C4-2B (cell line): ENCODE data around the gene PLK1.

Experiments used
- ZFX ChIP-seq: fragments of 450-650 bp; IDR thresholded peaks from 2 replicates; pipeline ENCODE4 v1.6.1; 2017
- TF ChIP-seq, protein P1 (sequence below): fragments of 450-650 bp; conservative IDR thresholded peaks from 2 replicates; pipeline ENCODE4 v1.5.1; 2017; ENCODE audit warnings: mild to moderate bottlenecking

DNA sequence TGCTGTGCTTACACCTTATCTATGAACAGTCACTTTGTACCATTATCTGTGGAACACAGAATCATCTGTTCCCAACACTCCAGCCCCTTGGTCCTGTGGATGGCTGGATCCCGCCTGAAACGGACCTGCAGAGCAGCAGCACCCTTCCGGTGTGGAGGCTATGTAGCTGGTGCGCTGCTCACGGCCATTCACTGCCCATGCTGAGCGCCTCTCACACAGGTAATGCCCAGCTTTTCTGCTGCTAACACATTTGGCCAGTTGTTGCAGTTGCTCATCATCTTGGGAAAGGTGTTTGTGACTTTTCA lies 11.4 kb upstream of the PLK1 start:
- TF ChIP-seq, protein P1, sequence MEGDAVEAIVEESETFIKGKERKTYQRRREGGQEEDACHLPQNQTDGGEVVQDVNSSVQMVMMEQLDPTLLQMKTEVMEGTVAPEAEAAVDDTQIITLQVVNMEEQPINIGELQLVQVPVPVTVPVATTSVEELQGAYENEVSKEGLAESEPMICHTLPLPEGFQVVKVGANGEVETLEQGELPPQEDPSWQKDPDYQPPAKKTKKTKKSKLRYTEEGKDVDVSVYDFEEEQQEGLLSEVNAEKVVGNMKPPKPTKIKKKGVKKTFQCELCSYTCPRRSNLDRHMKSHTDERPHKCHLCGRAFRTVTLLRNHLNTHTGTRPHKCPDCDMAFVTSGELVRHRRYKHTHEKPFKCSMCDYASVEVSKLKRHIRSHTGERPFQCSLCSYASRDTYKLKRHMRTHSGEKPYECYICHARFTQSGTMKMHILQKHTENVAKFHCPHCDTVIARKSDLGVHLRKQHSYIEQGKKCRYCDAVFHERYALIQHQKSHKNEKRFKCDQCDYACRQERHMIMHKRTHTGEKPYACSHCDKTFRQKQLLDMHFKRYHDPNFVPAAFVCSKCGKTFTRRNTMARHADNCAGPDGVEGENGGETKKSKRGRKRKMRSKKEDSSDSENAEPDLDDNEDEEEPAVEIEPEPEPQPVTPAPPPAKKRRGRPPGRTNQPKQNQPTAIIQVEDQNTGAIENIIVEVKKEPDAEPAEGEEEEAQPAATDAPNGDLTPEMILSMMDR: no peak
- TF ChIP-seq ZFX: no peak
